Astrocyte of the spinal cord (primary cell): Measurements from ENCODE around the gene ZNF217.
"Not testable (repeated sequence)": the region's sequence is repeated elsewhere in the genome, so short reads cannot be mapped to it uniquely, and the experiment has no call there.

ENCODE experiments used
- DNase-seq: peaks from one replicate; pipeline ENCODE4 v3.0.0; 2011; ENCODE audit warnings: low read depth, low spot score
- H3K4me3 ChIP-seq: 2 replicates; pipeline ENCODE4 v1.5.1; 2011; ENCODE audit warnings: low read depth, mild to moderate bottlenecking, low read length, moderate library complexity
- in situ Hi-C: cut with HindIII; loops from 2 replicates; pipeline ENCODE4 v1.10.0; 2017; ENCODE audit warnings: low sequenced_read_pairs
- TF ChIP-seq, protein P1 (sequence below): IDR thresholded peaks from 2 replicates; pipeline ENCODE4 v1.5.1; 2012; ENCODE audit warnings: low read depth, mild to moderate bottlenecking, low read length, inconsistent platforms

Gene ZNF217

DNA sequence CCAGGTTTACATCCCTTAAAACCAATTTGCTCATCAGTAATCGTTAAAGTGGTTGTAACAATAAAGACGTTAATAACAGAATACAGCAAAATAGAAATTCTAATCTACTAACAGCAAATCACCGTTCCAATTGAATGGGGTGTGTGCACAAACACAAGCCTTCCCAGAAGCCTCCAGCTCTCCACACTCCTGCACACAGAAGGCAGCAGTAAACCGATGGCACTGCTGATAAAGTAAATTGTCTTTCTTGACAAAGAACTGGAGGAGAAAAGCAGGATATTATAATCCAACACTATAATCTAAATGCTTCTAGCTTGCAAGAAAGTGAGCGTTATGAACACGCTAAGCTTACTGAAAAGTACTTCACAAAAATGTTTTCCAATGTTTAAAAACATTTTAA, 7.0 kb downstream of the ZNF217 start:
- TF ChIP-seq, protein P1, sequence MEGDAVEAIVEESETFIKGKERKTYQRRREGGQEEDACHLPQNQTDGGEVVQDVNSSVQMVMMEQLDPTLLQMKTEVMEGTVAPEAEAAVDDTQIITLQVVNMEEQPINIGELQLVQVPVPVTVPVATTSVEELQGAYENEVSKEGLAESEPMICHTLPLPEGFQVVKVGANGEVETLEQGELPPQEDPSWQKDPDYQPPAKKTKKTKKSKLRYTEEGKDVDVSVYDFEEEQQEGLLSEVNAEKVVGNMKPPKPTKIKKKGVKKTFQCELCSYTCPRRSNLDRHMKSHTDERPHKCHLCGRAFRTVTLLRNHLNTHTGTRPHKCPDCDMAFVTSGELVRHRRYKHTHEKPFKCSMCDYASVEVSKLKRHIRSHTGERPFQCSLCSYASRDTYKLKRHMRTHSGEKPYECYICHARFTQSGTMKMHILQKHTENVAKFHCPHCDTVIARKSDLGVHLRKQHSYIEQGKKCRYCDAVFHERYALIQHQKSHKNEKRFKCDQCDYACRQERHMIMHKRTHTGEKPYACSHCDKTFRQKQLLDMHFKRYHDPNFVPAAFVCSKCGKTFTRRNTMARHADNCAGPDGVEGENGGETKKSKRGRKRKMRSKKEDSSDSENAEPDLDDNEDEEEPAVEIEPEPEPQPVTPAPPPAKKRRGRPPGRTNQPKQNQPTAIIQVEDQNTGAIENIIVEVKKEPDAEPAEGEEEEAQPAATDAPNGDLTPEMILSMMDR = no peak
- DNase-seq = no peak
- no peak overlapping the region for H3K4me3 ChIP-seq
- in situ Hi-C loops = no loop called here

DNA sequence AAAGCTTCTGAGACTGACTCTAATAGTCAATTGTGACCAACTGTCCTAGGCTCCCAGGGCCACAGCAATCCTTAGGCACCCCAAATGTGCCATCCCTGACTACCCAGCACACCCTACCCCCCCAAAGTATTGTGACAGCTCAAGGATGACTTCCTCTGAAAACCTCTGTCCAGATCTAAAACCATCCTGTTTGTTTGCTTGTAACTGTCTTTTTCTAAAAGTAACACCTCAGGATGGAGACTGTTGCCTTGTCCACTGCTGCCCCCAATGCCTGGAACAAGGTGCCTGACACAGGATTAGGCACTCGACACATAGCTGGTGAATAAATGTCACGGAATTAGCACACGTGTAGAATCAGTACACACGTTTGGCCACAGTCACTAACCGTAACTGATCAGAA, 7.7 kb downstream of the ZNF217 start:
- in situ Hi-C loops, H3K4me3 ChIP-seq, DNase-seq: not testable (repeated sequence)

DNA sequence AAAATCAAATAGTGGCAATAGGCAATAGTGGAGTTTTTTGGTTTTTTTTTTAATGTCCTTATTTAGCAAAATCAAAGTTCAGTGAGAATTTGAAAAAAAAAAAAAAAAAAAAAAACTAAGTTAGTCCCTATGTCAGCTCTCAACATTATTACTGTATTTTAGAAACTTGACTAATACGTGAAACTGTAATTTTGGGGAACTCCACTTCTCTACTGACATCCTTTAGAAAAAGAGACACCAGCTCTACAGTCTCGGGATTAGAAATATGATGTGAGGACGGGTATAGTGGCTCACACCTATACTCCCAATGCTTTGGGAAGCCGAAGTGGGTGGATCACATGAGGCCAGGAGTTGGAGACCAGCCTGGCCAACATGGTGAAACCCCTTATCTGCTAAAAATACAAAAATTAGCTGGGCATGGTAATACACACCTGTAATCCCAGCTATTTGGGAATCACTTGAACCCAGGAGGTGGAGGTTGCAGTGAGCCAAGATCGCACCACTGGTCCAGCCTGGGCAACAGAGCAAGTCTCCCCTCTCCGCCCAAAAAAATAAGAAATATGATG, 8.6 kb downstream of the ZNF217 start:
- in situ Hi-C loops, DNase-seq, H3K4me3 ChIP-seq: not testable (repeated sequence)

DNA sequence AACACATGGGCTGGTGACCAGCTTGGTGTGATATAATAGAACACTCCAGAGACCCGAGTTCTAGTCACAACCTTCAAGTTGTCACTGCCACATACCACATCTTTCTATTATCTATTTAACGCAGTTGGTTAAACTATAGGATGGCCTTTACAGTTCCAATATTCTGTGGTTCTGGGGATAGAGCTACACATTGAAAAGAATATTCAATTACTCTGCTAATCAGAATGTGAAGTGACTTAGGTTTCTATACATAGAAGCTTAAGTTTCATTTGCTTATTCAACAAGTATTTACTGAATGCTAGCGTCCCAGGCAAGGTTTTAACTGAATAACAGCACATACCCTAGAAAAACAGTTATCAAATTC, 9.1 kb downstream of the ZNF217 start:
- in situ Hi-C loops, DNase-seq, H3K4me3 ChIP-seq: not testable (repeated sequence)

DNA sequence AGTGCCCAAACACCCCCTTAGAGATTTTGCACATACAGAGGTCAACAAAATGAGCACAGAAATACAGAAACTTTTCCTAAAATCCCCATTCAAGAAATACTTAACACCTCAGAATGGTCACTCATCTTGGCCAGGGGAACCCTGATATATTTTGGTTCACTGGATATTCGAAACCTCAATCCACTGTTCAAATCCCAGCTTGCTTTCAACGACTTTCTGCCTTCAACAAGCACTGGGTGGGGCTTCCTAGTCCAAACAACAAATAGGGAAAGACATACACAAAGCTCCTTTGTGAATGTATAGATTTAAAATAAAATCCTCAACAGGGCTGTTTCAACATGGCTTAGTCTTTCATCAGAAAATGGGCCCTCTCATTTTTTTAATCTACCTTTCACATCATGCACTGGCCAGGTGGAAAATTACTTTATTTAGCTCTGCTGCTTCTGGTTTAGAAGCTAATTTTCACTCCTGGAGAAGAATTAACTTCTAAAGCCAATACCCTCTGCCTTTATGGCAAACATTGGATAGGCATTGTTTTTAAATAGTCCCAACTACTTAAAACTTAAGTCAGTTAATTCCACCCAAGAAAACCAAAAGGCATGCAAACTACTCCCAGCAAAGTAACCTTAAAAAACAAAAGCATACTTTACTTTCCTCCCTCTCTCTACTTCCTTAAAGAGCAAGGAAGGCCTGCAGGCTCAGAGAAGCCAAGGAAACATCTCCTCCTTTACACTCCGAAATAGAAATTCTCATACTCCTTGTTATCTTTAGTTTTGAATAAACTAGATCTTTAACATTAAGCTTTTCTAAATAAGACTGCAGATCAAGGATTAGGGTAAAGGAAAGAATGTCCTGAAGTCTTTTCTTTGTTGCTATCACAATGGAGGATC, 9.7 kb downstream of the ZNF217 start:
- in situ Hi-C loops, H3K4me3 ChIP-seq, DNase-seq: not testable (repeated sequence)

DNA sequence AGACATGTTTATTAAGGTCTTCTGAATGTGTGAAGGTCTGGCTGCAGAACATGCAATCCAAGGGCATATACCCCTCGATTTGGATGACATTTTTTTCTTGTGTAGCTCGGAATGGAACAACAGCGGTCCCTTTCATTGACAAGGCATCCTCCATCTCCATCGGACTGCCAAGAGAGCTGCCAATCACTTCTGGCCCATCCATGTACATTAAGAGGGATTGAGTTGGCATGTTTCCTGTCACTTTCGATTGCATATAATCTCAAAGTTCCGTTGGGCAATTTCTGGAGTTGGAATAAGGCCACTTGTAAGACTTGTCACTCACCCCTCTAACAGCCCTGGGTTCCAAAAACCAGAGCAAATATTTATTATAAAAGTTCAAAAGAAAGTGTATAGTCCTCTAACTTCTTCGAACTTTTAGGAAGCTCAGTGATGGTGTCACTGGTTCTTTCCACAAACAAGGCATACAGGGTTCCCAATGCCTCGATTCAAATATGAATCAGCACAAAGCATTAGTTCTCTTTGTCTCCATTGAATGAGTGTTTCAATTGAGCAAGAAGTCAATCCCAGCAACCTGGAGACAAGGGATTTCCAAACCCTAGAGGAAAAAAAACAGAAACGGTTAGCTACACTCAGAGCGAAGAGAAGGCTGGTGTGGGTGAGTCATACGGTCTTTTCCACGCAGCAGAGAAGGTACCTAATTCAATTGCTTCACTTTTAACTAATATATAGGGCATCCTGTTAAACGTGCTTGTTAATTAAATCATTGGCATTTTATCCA, 10.9 kb downstream of the ZNF217 start:
- in situ Hi-C loops = no loop called here
- peak; percentile 87 for DNase-seq
- TF ChIP-seq, protein P1 = no peak
- no peak overlapping the region for H3K4me3 ChIP-seq

DNA sequence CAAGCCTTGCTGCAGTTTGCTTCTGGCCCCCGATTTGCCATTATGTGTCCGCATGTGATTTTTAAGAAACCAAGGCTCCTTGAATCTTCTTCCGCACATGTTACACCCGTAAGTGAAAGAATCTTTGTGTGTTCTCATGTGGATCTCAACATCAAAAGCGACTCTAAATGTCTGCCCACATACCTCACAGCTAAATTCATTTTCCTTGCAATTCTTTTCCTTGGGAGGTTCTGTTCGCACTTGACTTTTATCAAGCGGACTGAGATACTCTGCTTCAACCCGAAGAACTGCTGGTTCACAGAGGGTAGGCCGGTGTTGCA, 11.4 kb downstream of the ZNF217 start:
- DNase-seq = no peak
- no peak overlapping the region for H3K4me3 ChIP-seq
- in situ Hi-C loops = no loop called here
- TF ChIP-seq, protein P1 = no peak

DNA sequence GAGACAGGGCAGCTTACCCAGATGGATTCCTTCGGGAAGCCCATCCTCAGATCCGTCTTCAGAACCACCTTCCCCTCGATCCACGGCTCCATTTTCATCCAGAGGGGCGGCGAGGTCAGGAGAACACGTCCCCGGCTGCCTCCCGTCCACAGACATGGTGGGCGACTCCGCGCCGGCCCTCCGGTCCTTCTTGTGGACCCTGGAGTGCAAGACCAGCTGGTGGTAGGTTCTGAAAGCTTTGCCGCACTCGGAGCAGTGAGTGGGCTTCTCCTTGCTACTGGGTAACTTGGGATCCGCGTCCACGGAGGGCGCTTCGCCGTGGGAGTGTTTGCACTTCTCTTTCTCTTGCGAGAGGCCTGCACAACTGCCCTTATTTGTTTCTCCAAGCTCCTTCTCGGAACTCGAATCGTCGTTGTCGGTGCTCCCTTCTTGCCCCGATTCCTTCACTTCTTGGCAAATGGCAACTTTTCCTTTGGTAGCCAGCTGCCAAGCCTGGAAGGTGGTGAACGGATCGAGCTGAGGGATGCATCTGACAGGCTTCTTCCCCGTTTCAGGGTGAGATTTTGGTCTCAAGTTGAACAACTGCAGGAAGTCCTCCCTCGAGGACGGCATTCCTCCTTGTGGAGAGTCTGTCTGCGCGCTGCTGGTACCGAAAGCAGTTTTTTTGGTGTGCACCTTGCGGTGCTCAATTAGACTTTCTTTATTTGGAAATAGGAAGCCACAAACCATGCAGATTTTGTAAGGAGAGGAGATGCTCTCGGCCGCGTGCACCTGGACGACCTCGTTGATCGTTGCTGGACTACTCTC, 12.0 kb downstream of the ZNF217 start:
- in situ Hi-C loops = no loop called here
- TF ChIP-seq, protein P1 = no peak
- H3K4me3 ChIP-seq = no peak overlapping the region
- DNase-seq = no peak
